DOHH2 (cell line): Measurements from ENCODE around the gene ALKBH3.

Experiments used
- CTCF ChIP-seq: fragments of 200-600 bp; sonication (generic); IDR thresholded peaks from one replicate; pipeline ENCODE4 v1.5.1; 2014; ENCODE audit warnings: antibody characterized with exemption, mild to moderate bottlenecking, low read depth, low read length; ENCODE audit not compliant: poor library complexity, severe bottlenecking
- EZH2phosphoT487 ChIP-seq: fragments of 200-600 bp; sonication (generic); IDR thresholded peaks from 2 replicates; pipeline ENCODE4 v1.6.1; 2017; ENCODE audit warnings: borderline replicate concordance, mild to moderate bottlenecking, antibody characterized with exemption, low read length, moderate library complexity, mixed read lengths

GRCh38 chr11:43923406-43924111 lies 42.9 kb downstream of the ALKBH3 start:
- TF ChIP-seq EZH2phosphoT487 (no peak), CTCF (no peak)
